Transverse colon (tissue), 4 donors: Measurements from ENCODE around the gene MYH15. TPM values are rescaled to one million over a fixed set of nuclear protein-coding genes. Genes with fewer than 3 reads are reported as not detected.

ENCODE experiments used
- DNase-seq: peaks from one replicate; pipeline ENCODE4 v3.0.0-alpha.2; 2019
- H3K27ac ChIP-seq, 4 donors: fragments of 200-600 bp; sonication (generic); 2 replicates each; pipeline ENCODE4 v1.5.1; 2016 to 2018; ENCODE audit warnings: inconsistent platforms in 4 of 4
- H3K27me3 ChIP-seq: fragments of 200-600 bp; sonication (generic); 2 replicates; pipeline ENCODE4 v1.5.1; 2017; ENCODE audit warnings: inconsistent platforms
- H3K36me3 ChIP-seq, 4 donors: fragments of 200-600 bp; sonication (generic); 2 replicates each; pipeline ENCODE4 v1.5.1; 2017 to 2019; ENCODE audit warnings: inconsistent platforms in 4 of 4
- H3K4me1 ChIP-seq, 4 donors: fragments of 200-600 bp; sonication (generic); 2 replicates each; pipeline ENCODE4 v1.5.1; 2017 to 2020; ENCODE audit warnings: inconsistent platforms in 4 of 4
- H3K4me3 ChIP-seq, 4 donors: fragments of 200-600 bp; sonication (generic); 1 replicate in 1 of 4; 2 replicates in 3 of 4; pipeline versions ENCODE4 v1.5.1 to v1.6.1; 2017 to 2019; ENCODE audit warnings: inconsistent platforms in 4 of 4
- H3K9me3 ChIP-seq, 2 donors: fragments of 200-600 bp; sonication (generic); 2 replicates each; pipeline ENCODE4 v1.5.1; 2017 to 2019; ENCODE audit warnings: inconsistent platforms in 2 of 2
- EP300 ChIP-seq: sonication (generic); formaldehyde crosslinking; IDR thresholded peaks from one replicate; pipeline ENCODE4 v1.6.1; 2017; ENCODE audit warnings: antibody characterized with exemption, low read depth
- POLR2A ChIP-seq: fragments of 450-650 bp; IDR thresholded peaks from one replicate; pipeline ENCODE4 v1.6.1; 2016; ENCODE audit warnings: antibody characterized with exemption, mild to moderate bottlenecking, moderate library complexity
- POLR2AphosphoS5 ChIP-seq, 3 donors: sonication (generic); formaldehyde crosslinking; IDR thresholded peaks; one replicate each; pipeline ENCODE4 v1.6.1; 2016; ENCODE audit warnings: antibody characterized with exemption in 3 of 3
- WGBS, 2 donors: methylation state at CpG; one replicate each; pipeline ENCODE4 v1.1.5; 2018; ENCODE audit warnings: low coverage in 1 of 2; 5-methylcytosine and 5-hydroxymethylcytosine counted together
- in situ Hi-C, 4 donors: fragments of 200-750 bp; cut with MboI; loops; one replicate each; pipeline versions ENCODE4 v1.15.0 to v1.15.1; 2017; ENCODE audit warnings: low sequenced_read_pairs in 3 of 4, low pct_ligation_motif_present in 1 of 4, low pct_unique_long_range_greater_than_20kb in 1 of 4
- intact Hi-C: fragments of 100-400 bp; cut with DNase I; formaldehyde crosslinking; loops from one replicate; pipeline ENCODE4 v1.15.1; 2023; ENCODE audit warnings: low total_unique reads
- total RNA-seq, 4 donors: library from RNA; depleted of rRNA; stranded (reverse); fragments of >200 nt; gene quantifications; one replicate each; pipeline ENCODE4 v1.1.0, GENCODE V29; 2016
- TF ChIP-seq, protein P1 (sequence below), 5 experiments: fragments of 200-600 bp in 3 of 5; fragments of 450-650 bp in 2 of 5; sonication (generic) in 3 of 5; IDR thresholded peaks; 1 replicate in 2 of 5; 2 replicates in 3 of 5; pipeline ENCODE4 v1.5.1; 2016 to 2017; ENCODE audit warnings: antibody characterized with exemption in 5 of 5, inconsistent platforms in 3 of 5, mild to moderate bottlenecking in 2 of 5, moderate library complexity in 1 of 5

MYH15 gene
- total RNA-seq, 4 donors from 2014 or later = 0.16 to 0.41 TPM; not detected in 2

- no peak for TF ChIP-seq POLR2A
- no peak for TF ChIP-seq POLR2AphosphoS5 (IDR thresholded peaks at IDR 0.05)
- TF ChIP-seq, protein P1, sequence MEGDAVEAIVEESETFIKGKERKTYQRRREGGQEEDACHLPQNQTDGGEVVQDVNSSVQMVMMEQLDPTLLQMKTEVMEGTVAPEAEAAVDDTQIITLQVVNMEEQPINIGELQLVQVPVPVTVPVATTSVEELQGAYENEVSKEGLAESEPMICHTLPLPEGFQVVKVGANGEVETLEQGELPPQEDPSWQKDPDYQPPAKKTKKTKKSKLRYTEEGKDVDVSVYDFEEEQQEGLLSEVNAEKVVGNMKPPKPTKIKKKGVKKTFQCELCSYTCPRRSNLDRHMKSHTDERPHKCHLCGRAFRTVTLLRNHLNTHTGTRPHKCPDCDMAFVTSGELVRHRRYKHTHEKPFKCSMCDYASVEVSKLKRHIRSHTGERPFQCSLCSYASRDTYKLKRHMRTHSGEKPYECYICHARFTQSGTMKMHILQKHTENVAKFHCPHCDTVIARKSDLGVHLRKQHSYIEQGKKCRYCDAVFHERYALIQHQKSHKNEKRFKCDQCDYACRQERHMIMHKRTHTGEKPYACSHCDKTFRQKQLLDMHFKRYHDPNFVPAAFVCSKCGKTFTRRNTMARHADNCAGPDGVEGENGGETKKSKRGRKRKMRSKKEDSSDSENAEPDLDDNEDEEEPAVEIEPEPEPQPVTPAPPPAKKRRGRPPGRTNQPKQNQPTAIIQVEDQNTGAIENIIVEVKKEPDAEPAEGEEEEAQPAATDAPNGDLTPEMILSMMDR (IDR thresholded peaks at IDR 0.05) = no peak
- TF ChIP-seq EP300 = no peak
- Histone ChIP-seq H3K27me3 (no peaks in the 10 kb centered on the region), H3K9me3 (no peaks in the 10 kb centered on the region), H3K4me3 (no peak overlapping the region), H3K36me3 (no peaks in the 10 kb centered on the region), H3K4me1 (no peaks in the 10 kb centered on the region), H3K27ac (no peak overlapping the region)
- no peak for DNase-seq
- intact Hi-C loops (no loop called here), in situ Hi-C loops (no loop called here)
- 88 to 100% methylated on average over 1 of the region's 1 CpG for WGBS, 2 donors
These were observed 176.4 kb downstream of the MYH15 start for GRCh38 chr3:108333961-108334360.

DNA sequence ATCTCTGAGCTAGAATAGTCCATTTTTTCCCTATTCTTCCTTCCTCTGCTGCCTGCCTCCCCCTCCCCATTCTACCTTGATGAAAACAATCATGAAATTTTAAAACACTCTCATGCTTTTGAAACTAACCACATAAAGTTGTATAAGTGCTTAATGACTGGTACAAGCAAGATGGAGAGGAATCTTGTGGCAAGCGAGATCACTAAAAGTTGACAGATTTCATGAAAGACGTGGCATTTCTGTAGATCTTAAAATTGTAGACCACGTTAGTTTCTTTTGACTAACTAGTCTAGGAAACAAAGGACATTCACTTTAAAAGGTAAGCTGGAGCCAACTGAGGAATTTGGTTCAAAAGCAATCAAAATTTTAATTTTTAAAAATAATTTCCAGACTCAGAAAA lies 178.6 kb downstream of the MYH15 start:
- 88 to 93% methylated on average over 3 of the region's 3 CpGs for WGBS, 2 donors
- DNase-seq = no peak
- in situ Hi-C loops = no loop called here
- H3K27me3 ChIP-seq = no peaks in the 10 kb centered on the region
- no peaks in the 10 kb centered on the region for H3K9me3 ChIP-seq
- TF ChIP-seq POLR2A (no peak), EP300 (no peak), POLR2AphosphoS5 (IDR thresholded peaks at IDR 0.05) (no peak)
- TF ChIP-seq, protein P1 (IDR thresholded peaks at IDR 0.05) = no peak
- H3K36me3 ChIP-seq = no peaks in the 10 kb centered on the region
- intact Hi-C loops = no loop called here
- no peak overlapping the region for H3K4me3 ChIP-seq
- H3K4me1 ChIP-seq = no peaks in the 10 kb centered on the region
- no peak overlapping the region for H3K27ac ChIP-seq

Other genes with a start within 250 kb of the MYH15 start
- gene HHLA2, start 214.0 kb downstream of the MYH15 start, total RNA-seq = 100 to 1,000 TPM in 3 of 4 donors, 10 to 100 TPM in 1; 26.7 to 226 (median 204) TPM
- 1 to 10 TPM in 3 of 4 donors, under 1 TPM in 1; 0.40 to 3.2 (median 2.0) TPM for gene CIP2A, start 78.8 kb upstream of the MYH15 start, total RNA-seq
- gene DZIP3, start 79.1 kb upstream of the MYH15 start, total RNA-seq = 1 to 10 TPM; 1.5 to 7.4 (median 4.1) TPM
- gene RETNLB, start 246.8 kb upstream of the MYH15 start, total RNA-seq = 10 to 100 TPM in 2 of 4 donors, 1 to 10 TPM in 1, not detected in 1; 3.3 to 62.7 (median 14.2) TPM